K562 (cell line): ENCODE data around the gene PLTP. TPM values are rescaled to one million over a fixed set of nuclear protein-coding genes. Genes with fewer than 3 reads are reported as not detected.

Experiments used
- ATAC-seq: fragments of 200-7000 bp; cut with Tn5 transposase; 3 replicates; pipeline ENCODE4 v1.9.1; 2020; ENCODE audit warnings: moderate library complexity
- BruUV-seq: library from RNA; stranded (reverse); fragments of 400-500 nt; replicated peaks from 2 replicates; lab custom pipeline; 2021; lab: Mats Ljungman, UMichigan
- CTCF ChIA-PET: fragments of 300-600 bp; formaldehyde crosslinking; extraction: SDS; loops from one replicate; lab custom pipeline; 2021; ENCODE audit warnings: low intra/inter-chr PET ratio; lab: Yijun Ruan, JAX
- POLR2A ChIA-PET: fragments of 300-600, 350-650 bp; sonication (Branson Sonifier 250); formaldehyde crosslinking; extraction: SDS; loops from one replicate; lab custom pipeline; 2021; ENCODE audit warnings: antibody characterized with exemption, inconsistent platforms; lab: Yijun Ruan, JAX
- DNase-seq, 4 experiments: peaks; one replicate each; pipeline versions ENCODE4 v3.0.0 to v3.0.0-alpha.2; 2011 to 2018; ENCODE audit warnings: low spot score in 3 of 4, mixed read lengths in 3 of 4; ENCODE audit errors: extremely low read depth in 1 of 4
- FAIRE-seq: peaks from 2 replicates; lab custom pipeline; 2011; peaks lifted over from hg19 to GRCh38; lab: Jason Lieb, UNC
- H2AFZ ChIP-seq: 2 replicates; pipeline ENCODE4 v1.6.0; 2011; ENCODE audit warnings: low read depth, low read length, control low read depth, inconsistent platforms
- H3K27ac ChIP-seq: fragments of 200-600 bp; 3 replicates; pipeline ENCODE4 v1.8.0; 2011; ENCODE audit warnings: low read depth, mild to moderate bottlenecking, control low read depth, inconsistent platforms, low read length, moderate library complexity, mixed read lengths; ENCODE audit errors: extremely low read depth
- H3K27me3 ChIP-seq, 2 experiments: fragments of 300-600 bp in 1 of 2; 2 replicates in 1 of 2; 3 replicates in 1 of 2; pipeline versions ENCODE4 v1.6.0 to v1.8.0; 2011; ENCODE audit warnings: inconsistent platforms in 2 of 2, low read length in 2 of 2, mild to moderate bottlenecking in 1 of 2, mixed read lengths in 1 of 2, moderate library complexity in 1 of 2; ENCODE audit not compliant: control insufficient read depth in 2 of 2, insufficient read depth in 2 of 2
- H3K36me3 ChIP-seq: fragments of 300-600 bp; 3 replicates; pipeline ENCODE4 v1.8.0; 2011; ENCODE audit warnings: mild to moderate bottlenecking, low read length, inconsistent platforms; ENCODE audit not compliant: control insufficient read depth, insufficient read depth
- H3K4me1 ChIP-seq, 2 experiments: fragments of 200-600 bp in 1 of 2; replicated peaks in 1 of 2; 2 replicates in 1 of 2; 3 replicates in 1 of 2; pipeline versions ENCODE4 v1.5.1 to v1.8.0; 2011; ENCODE audit warnings: inconsistent platforms in 2 of 2, low read length in 2 of 2, mild to moderate bottlenecking in 1 of 2, mixed read lengths in 1 of 2, moderate library complexity in 1 of 2; ENCODE audit not compliant: control insufficient read depth in 2 of 2, insufficient read depth in 2 of 2
- H3K4me2 ChIP-seq: 2 replicates; pipeline ENCODE4 v1.6.1; 2011; ENCODE audit warnings: low read length, control low read depth, inconsistent platforms, mixed read lengths; ENCODE audit not compliant: insufficient read depth
- H3K4me3 ChIP-seq: fragments of 200-600 bp; sonication (generic), shearing (Covaris generic); 2 replicates; pipeline ENCODE4 v1.5.1; 2016; ENCODE audit warnings: control low read depth, inconsistent platforms
- H3K79me2 ChIP-seq: fragments of 200-600 bp; 3 replicates; pipeline ENCODE4 v1.8.0; 2011; ENCODE audit warnings: low read length, inconsistent platforms; ENCODE audit not compliant: control insufficient read depth, insufficient read depth
- H3K9ac ChIP-seq, 2 experiments: 2 replicates each; pipeline versions ENCODE4 v1.6.0 to v1.6.1; 2011; ENCODE audit warnings: low read depth in 2 of 2, low read length in 2 of 2, control low read depth in 1 of 2, inconsistent platforms in 1 of 2, mild to moderate bottlenecking in 1 of 2, mixed read lengths in 1 of 2; ENCODE audit not compliant: insufficient read depth in 1 of 2
- H3K9me1 ChIP-seq: one replicate; pipeline ENCODE4 v1.6.0; 2011; ENCODE audit warnings: inconsistent platforms, mild to moderate bottlenecking, low read length, moderate library complexity; ENCODE audit not compliant: control insufficient read depth, insufficient read depth
- H3K9me3 ChIP-seq: replicated peaks from 2 replicates; pipeline ENCODE4 v1.5.1; 2011; ENCODE audit warnings: low read depth, low read length, inconsistent platforms; ENCODE audit not compliant: control insufficient read depth, insufficient read depth
- H4K20me1 ChIP-seq: replicated peaks from 2 replicates; pipeline ENCODE4 v1.6.1; 2011; ENCODE audit warnings: low read length, inconsistent platforms, mixed read lengths; ENCODE audit not compliant: control insufficient read depth, insufficient read depth
- ATF1 ChIP-seq, 2 experiments: fragments of 450-650 bp in 1 of 2; IDR thresholded peaks; 2 replicates each; pipeline ENCODE4 v1.6.1; 2016; ENCODE audit warnings: missing compliant biosample characterization in 1 of 2, missing genetic modification characterization in 1 of 2
- CTBP1 ChIP-seq: fragments of 450-650 bp; IDR thresholded peaks from 2 replicates; pipeline ENCODE4 v1.6.1; 2016; ENCODE audit warnings: borderline replicate concordance
- CXXC5 ChIP-seq: fragments of 250-450 bp; sonication (Bioruptor Pico); IDR thresholded peaks from 2 replicates; pipeline ENCODE4 v1.8.0; 2022; ENCODE audit warnings: inconsistent platforms, mild to moderate bottlenecking, moderate library complexity
- HNRNPLL ChIP-seq: fragments of 200-400 bp; formaldehyde crosslinking; IDR thresholded peaks from 2 replicates; pipeline ENCODE4 v1.6.1; 2017; ENCODE audit warnings: low read length, low read depth, mild to moderate bottlenecking; ENCODE audit not compliant: poor library complexity, severe bottlenecking
- KDM4B ChIP-seq, 2 experiments: fragments of 450-650 bp in 1 of 2; sonication (generic) in 1 of 2; IDR thresholded peaks; 2 replicates each; pipeline ENCODE4 v1.6.1; 2016 to 2017; ENCODE audit warnings: borderline replicate concordance in 2 of 2, antibody characterized with exemption in 1 of 2, low read depth in 1 of 2, mild to moderate bottlenecking in 1 of 2
- NR4A1 ChIP-seq, 2 experiments: fragments of 250-450 bp in 1 of 2; fragments of 450-650 bp in 1 of 2; sonication (Bioruptor Pico) in 1 of 2; IDR thresholded peaks; 2 replicates each; pipeline versions ENCODE4 v1.4.0 to v1.6.1; 2016 to 2020; ENCODE audit warnings: mild to moderate bottlenecking in 2 of 2, missing compliant biosample characterization in 1 of 2, missing genetic modification characterization in 1 of 2, moderate library complexity in 1 of 2
- NRF1 ChIP-seq, 2 experiments: fragments of 450-650 bp; IDR thresholded peaks in 1 of 2; conservative IDR thresholded peaks in 1 of 2; 2 replicates each; pipeline ENCODE4 v1.6.1; 2014; ENCODE audit warnings: mild to moderate bottlenecking in 2 of 2
- RB1 ChIP-seq: fragments of 450-650 bp; IDR thresholded peaks from 2 replicates; pipeline ENCODE4 v1.6.1; 2017; ENCODE audit warnings: low read depth, mild to moderate bottlenecking
- SRF ChIP-seq, 2 experiments: fragments of 250-450, 450-650 bp in 1 of 2; sonication (Bioruptor Pico) in 1 of 2; sonication (generic) in 1 of 2; formaldehyde crosslinking; IDR thresholded peaks; 2 replicates each; pipeline versions ENCODE4 v1.5.0 to v1.5.1; 2020 to 2022; ENCODE audit warnings: mild to moderate bottlenecking in 1 of 2, missing genetic modification reagents in 1 of 2
- TFAP4 ChIP-seq: sonication (generic); formaldehyde crosslinking; IDR thresholded peaks from 2 replicates; pipeline ENCODE4 v1.8.0; 2022; ENCODE audit warnings: missing genetic modification reagents, mild to moderate bottlenecking, moderate library complexity, borderline replicate concordance
- VEZF1 ChIP-seq: fragments of 200-800 bp; sonication (Bioruptor generic); IDR thresholded peaks from 2 replicates; pipeline ENCODE4 v1.6.1; 2017; ENCODE audit warnings: missing genetic modification characterization, missing compliant biosample characterization
- XRCC5 ChIP-seq: fragments of 200-400 bp; formaldehyde crosslinking; IDR thresholded peaks from 2 replicates; pipeline ENCODE4 v1.6.1; 2017; ENCODE audit warnings: low read depth, mild to moderate bottlenecking, low read length
- ZKSCAN1 ChIP-seq: fragments of 150-350 bp; IDR thresholded peaks from 2 replicates; pipeline ENCODE4 v1.6.1; 2016; ENCODE audit warnings: low read depth, low read length
- WGBS: fragments of 100-300 bp; shearing (Covaris generic); methylation state at CpG from one replicate; pipeline ENCODE4 v1.1.6; 2016; ENCODE audit warnings: low coverage, mixed read lengths; ENCODE audit not compliant: insufficient coverage; ENCODE audit errors: missing lambda C conversion rate; 5-methylcytosine and 5-hydroxymethylcytosine counted together
- in situ Hi-C: fragments of 300-500 bp; cut with MboI; formaldehyde crosslinking; loops from 4 replicates; pipeline ENCODE4 v1.15.0; 2018; ENCODE audit warnings: inconsistent platforms, mixed read lengths
- intact Hi-C: fragments of 100-400 bp; cut with micrococcal nuclease; formaldehyde crosslinking; loops from 2 replicates; pipeline ENCODE4 v1.14.2; 2022
- polyA plus RNA-seq, 8 experiments: library from polyadenylated mRNA; depleted of rRNA in 4 of 8; stranded (reverse) in 5 of 8; unstranded in 3 of 8; fragments of >200 nt; fragmentation: Nextera tagmentation in 2 of 8; fragmentation: Illumina TruSeq in 1 of 8; extraction: Ambion mirVana in 2 of 8; extraction: Trizol in 1 of 8; gene quantifications; 2 replicates each; pipeline versions ENCODE4 v1.2.1 to v1.2.3, GENCODE V29; 2011 to 2014; ENCODE audit warnings: inconsistent platforms in 1 of 8, missing spikeins in 1 of 8
- total RNA-seq, 7 experiments: library from RNA; depleted of rRNA in 6 of 7; stranded (reverse); fragments of >200 nt in 6 of 7; fragmentation: Illumina TruSeq in 2 of 7; extraction: Trizol in 2 of 7; gene quantifications; 2 replicates each; pipeline versions ENCODE4 v1.2.1 to v1.2.3, GENCODE V29; 2011 to 2021; ENCODE audit warnings: low replicate concordance in 1 of 7

Gene PLTP
- total and polyA plus RNA-seq, 9 of the 15 experiments (the other 6 are each of a cell fraction or from before 2014, with no cell fraction given), result 2.8 to 29.3 (median 17.6) TPM

GRCh38 chr20:45878076-45878761 is 33.7 kb downstream of the PLTP start:
- peak overlapping the region; percentile 18; the same call in 1 of the 3 replicates for H3K27ac ChIP-seq
- H3K4me2 ChIP-seq, result peak overlapping the region; percentile 77
- ATAC-seq (peak; percentile 81), FAIRE-seq (peak; percentile 83), DNase-seq (peak; percentile 50 to 88 (median 62))
- no TSS peak for BruUV-seq
- intact Hi-C loops (no loop called here), in situ Hi-C loops (no loop called here)
- H2AFZ ChIP-seq, result peak overlapping the region; percentile 14
- no peaks in the 10 kb centered on the region for H3K9me3 ChIP-seq
- H3K4me1 ChIP-seq, result peaks cover 24% of the 10 kb centered on the region in 2 experiments
- no peaks in the 10 kb centered on the region for H3K27me3 ChIP-seq
- H3K36me3 ChIP-seq, result peaks cover 12% of the 10 kb centered on the region; the same call in 2 of the 3 replicates
- 28% methylated on average over 13 of the region's 13 CpGs for WGBS
- peaks cover 4% of the 10 kb centered on the region for H3K9me1 ChIP-seq
- H3K79me2 ChIP-seq, result peaks cover 20% of the 10 kb centered on the region
- no peaks in the 10 kb centered on the region for H4K20me1 ChIP-seq
- ChIA-PET POLR2A (interaction anchor here (0.6 to 1.0 kb wide), 8 partner anchors 10 to 57 kb away, joined by 3 read pairs; no protein-coding TSS in a partner anchor), CTCF (no interaction called here)
- H3K4me3 ChIP-seq, result no peak overlapping the region
- H3K9ac ChIP-seq, result peak overlapping the region in 1 of 2 experiments; percentile 84; a peak in 2 of 4 replicates
- peak in 1 of 2 experiments; percentile 84; a peak in 1 of 4 replicates for TF ChIP-seq SRF (CRISPR knock-in tag; IDR thresholded peaks at IDR 0.05)
- TF ChIP-seq KDM4B (IDR thresholded peaks at IDR 0.05; ENCODE audit: borderline replicate concordance in 2 of 2, low read depth in 1 of 2), result no peak
- TF ChIP-seq CTBP1, result peak; percentile 54; the same call in 1 of the 2 replicates
- TF ChIP-seq ZKSCAN1, result peak; percentile 49; the same call in 1 of the 2 replicates
- TF ChIP-seq VEZF1, result peak; percentile 63
- no peak for TF ChIP-seq NR4A1 (CRISPR knock-in tag; IDR thresholded peaks at IDR 0.05)
- TF ChIP-seq NR4A1 (tag; IDR thresholded peaks at IDR 0.05), result 0 out of 2 replicates have a peak, but pooled peaks have one; percentile 54
- TF ChIP-seq CXXC5, result peak; percentile 52
- TF ChIP-seq TFAP4 (CRISPR knock-in tag), result peak; percentile 80; the same call in 1 of the 2 replicates
- peak; percentile 25; the same call in 1 of the 2 replicates for TF ChIP-seq XRCC5
- peak; percentile 13; the same call in 1 of the 2 replicates for TF ChIP-seq RB1
- TF ChIP-seq NRF1 (conservative IDR thresholded peaks at IDR 0.05 in 1 of 2, IDR thresholded peaks at IDR 0.05 in 1 of 2), result peak; percentile 87 to 89
- TF ChIP-seq ATF1 (CRISPR knock-in tag; IDR thresholded peaks at IDR 0.05), result no peak
- TF ChIP-seq ATF1 (tag; IDR thresholded peaks at IDR 0.05), result peak; percentile 12; the same call in 1 of the 2 replicates
- peak; percentile 45 for TF ChIP-seq HNRNPLL
